Esophagus muscularis mucosa (tissue), 4 donors: ENCODE data around the gene MAPK8IP2. TPM values are rescaled to one million over a fixed set of nuclear protein-coding genes. Genes with fewer than 3 reads are reported as not detected.

ENCODE experiments used
- DNase-seq: peaks from one replicate; pipeline ENCODE4 v3.0.0-alpha.2; 2017; ENCODE audit errors: extremely low spot score
- H3K27ac ChIP-seq, 4 donors: fragments of 200-600 bp; sonication (generic); replicated peaks in 1 of 4; 1 replicate in 3 of 4; 2 replicates in 1 of 4; pipeline ENCODE4 v1.5.1; 2016 to 2019; ENCODE audit warnings: mild to moderate bottlenecking in 1 of 4
- H3K27me3 ChIP-seq, 4 donors: fragments of 200-600 bp; sonication (generic); one replicate each; pipeline versions ENCODE4 v1.5.1 to v1.6.0; 2016 to 2019
- H3K36me3 ChIP-seq, 4 donors: fragments of 200-600 bp; sonication (generic); one replicate each; pipeline ENCODE4 v1.5.1; 2016 to 2019
- H3K4me1 ChIP-seq, 4 donors: fragments of 200-600 bp; sonication (generic); one replicate each; pipeline ENCODE4 v1.5.1; 2016 to 2019
- H3K4me3 ChIP-seq, 4 donors: fragments of 200-600 bp; sonication (generic); 1 replicate in 2 of 4; 2 replicates in 2 of 4; pipeline ENCODE4 v1.5.1; 2016 to 2019; ENCODE audit warnings: mild to moderate bottlenecking in 4 of 4, moderate library complexity in 1 of 4
- H3K9me3 ChIP-seq, 4 donors: fragments of 200-600 bp; sonication (generic); 1 replicate in 3 of 4; 2 replicates in 1 of 4; pipeline ENCODE4 v1.5.1; 2016 to 2019
- EP300 ChIP-seq: sonication (generic); formaldehyde crosslinking; IDR thresholded peaks from one replicate; pipeline ENCODE4 v1.6.1; 2017; ENCODE audit warnings: antibody characterized with exemption
- POLR2A ChIP-seq: fragments of 450-650 bp; IDR thresholded peaks from one replicate; pipeline ENCODE4 v1.6.1; 2017; ENCODE audit warnings: antibody characterized with exemption, moderate library complexity, mild to moderate bottlenecking, low read depth
- POLR2AphosphoS5 ChIP-seq, 2 donors: sonication (generic); formaldehyde crosslinking; IDR thresholded peaks; one replicate each; pipeline ENCODE4 v1.6.1; 2017; ENCODE audit warnings: antibody characterized with exemption in 2 of 2
- WGBS: methylation state at CpG from one replicate; pipeline ENCODE4 v1.1.5; 2018; 5-methylcytosine and 5-hydroxymethylcytosine counted together
- intact Hi-C: fragments of 100-400 bp; cut with DNase I; formaldehyde crosslinking; loops from one replicate; pipeline ENCODE4 v1.15.1; 2023
- total RNA-seq, 4 donors: library from RNA; depleted of rRNA; stranded (reverse); fragments of >200 nt; gene quantifications; one replicate each; pipeline versions ENCODE4 v1.1.0 to v1.2.1, GENCODE V29; 2016
- TF ChIP-seq, protein P1 (sequence below), 3 experiments: fragments of 200-600 bp in 2 of 3; fragments of 450-650 bp in 1 of 3; sonication (generic) in 2 of 3; IDR thresholded peaks; one replicate each; pipeline ENCODE4 v1.5.1; 2017 to 2019; ENCODE audit warnings: antibody characterized with exemption in 3 of 3, mild to moderate bottlenecking in 2 of 3, moderate library complexity in 1 of 3

Gene MAPK8IP2
- total RNA-seq, 4 donors from 2014 or later = 1.2 to 4.2 (median 3.4) TPM

DNA sequence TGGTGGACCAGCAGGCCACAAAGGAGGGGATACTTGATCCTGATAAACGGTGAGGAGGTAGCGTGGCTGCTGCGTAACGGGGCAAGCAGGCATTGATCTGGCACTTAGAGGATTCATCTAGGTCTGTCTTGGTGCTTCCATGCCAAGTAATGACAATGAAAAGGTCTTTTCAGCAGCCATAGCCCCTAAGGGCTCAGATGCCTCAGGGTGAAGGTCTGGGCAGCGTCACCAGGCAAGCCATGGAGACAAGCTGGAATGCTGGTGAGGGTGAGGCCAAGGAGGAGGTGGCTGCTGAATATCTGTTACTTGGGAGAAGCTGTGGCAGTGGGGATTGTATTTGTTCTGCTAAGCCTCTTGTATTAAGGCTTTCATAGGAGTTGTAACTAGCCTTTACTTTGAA lies 13.2 kb upstream of the MAPK8IP2 start:
- no peak for DNase-seq

DNA sequence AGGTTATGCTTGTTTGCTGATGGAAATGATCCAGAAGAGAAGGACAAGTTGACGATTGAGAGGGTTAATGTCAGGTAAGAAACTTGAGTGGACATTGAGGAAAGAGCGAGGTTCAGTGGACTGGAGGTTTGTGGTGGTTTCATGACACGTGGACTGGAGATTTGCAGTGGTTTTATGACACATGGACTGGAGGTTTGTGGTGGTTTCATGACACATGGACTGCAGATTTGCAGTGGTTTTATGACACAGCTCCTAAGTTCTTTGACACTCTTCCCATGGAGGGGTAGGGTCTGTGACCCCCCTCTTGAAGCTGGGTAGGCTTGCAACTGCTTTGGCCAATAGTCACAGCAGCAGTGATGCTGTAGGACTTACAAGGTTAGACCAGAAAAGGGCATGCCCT lies 5.4 kb upstream of the MAPK8IP2 start:
- DNase-seq = no peak
- WGBS = 82% methylated on average over 3 of the region's 3 CpGs
- H3K36me3 ChIP-seq = peaks cover 0 to 3% (median 0%) of the 10 kb centered on the region in 4 donors

More for the DNA sequence above, 13.2 kb upstream of the MAPK8IP2 start:
- Histone ChIP-seq H3K4me3 (no peak overlapping the region), H3K27me3 (no peaks in the 10 kb centered on the region), H3K9me3 (no peaks in the 10 kb centered on the region), H3K27ac (no peak overlapping the region), H3K4me1 (peaks cover 7 to 9% (median 8%) of the 10 kb centered on the region in 4 donors), H3K36me3 (no peaks in the 10 kb centered on the region)
- intact Hi-C loops = no loop called here
- WGBS = 100% methylated on average over 1 of the region's 5 CpGs
- TF ChIP-seq, protein P1, sequence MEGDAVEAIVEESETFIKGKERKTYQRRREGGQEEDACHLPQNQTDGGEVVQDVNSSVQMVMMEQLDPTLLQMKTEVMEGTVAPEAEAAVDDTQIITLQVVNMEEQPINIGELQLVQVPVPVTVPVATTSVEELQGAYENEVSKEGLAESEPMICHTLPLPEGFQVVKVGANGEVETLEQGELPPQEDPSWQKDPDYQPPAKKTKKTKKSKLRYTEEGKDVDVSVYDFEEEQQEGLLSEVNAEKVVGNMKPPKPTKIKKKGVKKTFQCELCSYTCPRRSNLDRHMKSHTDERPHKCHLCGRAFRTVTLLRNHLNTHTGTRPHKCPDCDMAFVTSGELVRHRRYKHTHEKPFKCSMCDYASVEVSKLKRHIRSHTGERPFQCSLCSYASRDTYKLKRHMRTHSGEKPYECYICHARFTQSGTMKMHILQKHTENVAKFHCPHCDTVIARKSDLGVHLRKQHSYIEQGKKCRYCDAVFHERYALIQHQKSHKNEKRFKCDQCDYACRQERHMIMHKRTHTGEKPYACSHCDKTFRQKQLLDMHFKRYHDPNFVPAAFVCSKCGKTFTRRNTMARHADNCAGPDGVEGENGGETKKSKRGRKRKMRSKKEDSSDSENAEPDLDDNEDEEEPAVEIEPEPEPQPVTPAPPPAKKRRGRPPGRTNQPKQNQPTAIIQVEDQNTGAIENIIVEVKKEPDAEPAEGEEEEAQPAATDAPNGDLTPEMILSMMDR (IDR thresholded peaks at IDR 0.05) = no peak
- no peak for TF ChIP-seq EP300
- no peak for TF ChIP-seq POLR2AphosphoS5 (IDR thresholded peaks at IDR 0.05)
- no peak for TF ChIP-seq POLR2A

DNA sequence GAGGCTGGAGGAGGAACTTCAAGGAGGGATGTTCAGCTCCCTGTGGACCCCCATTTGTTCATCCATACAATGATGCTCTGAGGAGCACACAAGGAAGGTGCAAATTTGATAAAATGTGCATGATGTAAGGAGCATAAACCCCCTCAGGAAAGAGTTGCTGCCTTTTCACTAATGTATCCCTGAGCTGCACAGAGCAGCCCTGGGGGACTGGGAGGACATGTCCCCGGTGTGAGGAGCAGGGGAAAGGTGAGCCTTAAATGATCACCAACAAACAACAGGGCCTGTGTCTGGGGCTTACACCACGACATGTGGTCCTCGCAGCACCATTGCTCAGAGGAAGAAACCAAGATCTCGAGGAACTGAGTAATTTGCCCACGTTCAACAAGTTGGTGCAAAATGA lies 3.5 kb upstream of the MAPK8IP2 start:
- TF ChIP-seq POLR2AphosphoS5 (IDR thresholded peaks at IDR 0.05) = no peak
- no peak for TF ChIP-seq POLR2A
- no peak for TF ChIP-seq EP300
- TF ChIP-seq, protein P1 (IDR thresholded peaks at IDR 0.05) = no peak
- peaks cover 9 to 22% (median 16%) of the 10 kb centered on the region in 4 donors for H3K4me1 ChIP-seq
- no peaks in the 10 kb centered on the region for H3K9me3 ChIP-seq
- intact Hi-C loops = no loop called here
- H3K27ac ChIP-seq = no peak overlapping the region
- no peak overlapping the region for H3K4me3 ChIP-seq
- 88% methylated on average over 5 of the region's 5 CpGs for WGBS
- no peak for DNase-seq
- H3K36me3 ChIP-seq = peaks cover 0 to 3% (median 0%) of the 10 kb centered on the region in 4 donors
- peaks cover 0 to 50% (median 5%) of the 10 kb centered on the region in 4 donors for H3K27me3 ChIP-seq

More for the DNA sequence above, 5.4 kb upstream of the MAPK8IP2 start:
- no peaks in the 10 kb centered on the region for H3K9me3 ChIP-seq
- no peak for TF ChIP-seq POLR2AphosphoS5 (IDR thresholded peaks at IDR 0.05)
- H3K4me1 ChIP-seq = peaks cover 3 to 7% (median 6%) of the 10 kb centered on the region in 4 donors
- peaks cover 0 to 33% (median 5%) of the 10 kb centered on the region in 4 donors for H3K27me3 ChIP-seq
- intact Hi-C loops = no loop called here
- no peak overlapping the region for H3K4me3 ChIP-seq
- no peak overlapping the region for H3K27ac ChIP-seq

DNA sequence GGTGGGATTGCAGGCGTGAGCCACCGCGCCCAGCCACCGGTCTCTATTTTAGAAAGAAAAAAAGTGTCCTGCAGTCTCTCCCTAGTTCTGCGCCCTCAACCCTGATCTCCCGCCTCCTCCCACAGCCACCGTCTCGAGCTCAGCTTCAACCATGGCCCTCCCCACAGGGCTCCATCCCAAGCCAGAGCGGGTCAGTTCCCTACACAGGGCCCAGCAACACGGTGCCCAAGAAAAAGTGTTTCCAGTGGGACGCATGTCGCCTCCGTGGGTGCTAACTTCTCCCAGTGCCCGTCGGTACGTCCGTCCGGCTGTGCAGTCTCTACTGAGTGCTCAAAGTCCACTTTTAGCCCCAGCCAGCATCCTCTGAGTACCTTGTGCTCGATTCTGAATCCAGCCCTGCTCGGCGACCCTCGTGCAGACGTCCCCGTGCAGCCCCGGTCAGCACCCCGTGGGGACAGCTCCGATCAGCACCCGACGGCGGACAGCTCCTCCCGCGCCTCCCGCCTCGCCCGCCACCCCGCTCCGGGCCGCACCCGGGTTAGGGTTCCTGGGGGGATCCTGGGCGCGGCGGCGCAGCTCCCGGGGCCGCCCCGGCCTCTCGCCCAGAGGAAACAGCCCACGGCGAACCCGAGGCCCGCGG lies 657 bp upstream of the MAPK8IP2 start:
- peaks cover 0 to 3% (median 0%) of the 10 kb centered on the region in 4 donors for H3K36me3 ChIP-seq
- H3K27me3 ChIP-seq = peaks cover 0 to 79% (median 18%) of the 10 kb centered on the region in 4 donors
- no peak for DNase-seq
- H3K4me1 ChIP-seq = peaks cover 9 to 30% (median 20%) of the 10 kb centered on the region in 4 donors
- WGBS = 31% methylated on average over 23 of the region's 52 CpGs
- TF ChIP-seq EP300 (no peak), POLR2AphosphoS5 (IDR thresholded peaks at IDR 0.05) (no peak), POLR2A (no peak)
- TF ChIP-seq, protein P1 (IDR thresholded peaks at IDR 0.05) = no peak
- no peak overlapping the region for H3K27ac ChIP-seq
- intact Hi-C loops = no loop called here
- no peaks in the 10 kb centered on the region for H3K9me3 ChIP-seq
- H3K4me3 ChIP-seq = peak overlapping the region; percentile 51 to 62 (median 54)

DNA sequence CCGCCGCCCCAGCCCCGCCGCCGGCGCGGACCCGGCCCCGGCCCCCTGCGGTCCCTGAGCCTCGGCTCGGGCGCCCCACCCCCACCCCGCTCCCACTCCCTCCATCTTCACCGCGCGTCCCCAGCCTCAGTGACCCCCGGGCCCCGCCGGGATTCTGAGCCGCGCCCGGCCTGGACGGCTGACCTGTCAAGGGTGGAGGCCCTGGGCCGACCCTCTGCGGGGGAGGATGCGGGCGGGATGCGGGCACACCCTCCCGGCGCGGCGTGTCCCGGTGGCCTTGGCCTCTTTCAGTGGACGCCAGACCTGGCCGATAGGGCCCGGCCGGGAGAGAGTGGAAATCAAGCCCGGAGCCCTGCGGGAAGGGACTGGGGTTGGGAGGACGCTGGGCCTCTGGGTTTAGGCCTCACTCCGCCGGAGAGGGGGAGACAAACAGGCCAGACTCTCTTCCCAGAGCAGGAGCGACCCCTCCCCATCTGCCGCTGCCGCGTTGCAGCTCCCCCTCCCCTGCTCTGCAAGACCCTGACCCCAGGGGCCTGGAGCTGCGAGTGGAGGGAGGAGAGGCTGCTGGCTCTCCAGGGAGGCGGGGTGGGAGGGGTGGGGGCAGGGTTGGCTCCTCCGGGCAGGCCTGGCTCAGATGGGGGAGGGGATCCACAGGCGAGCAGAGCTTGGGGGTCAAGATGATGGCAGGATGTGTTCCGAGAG lies 525 bp downstream of the MAPK8IP2 start:
- TF ChIP-seq POLR2AphosphoS5 (IDR thresholded peaks at IDR 0.05) = no peak
- no peak for TF ChIP-seq POLR2A
- TF ChIP-seq, protein P1 (IDR thresholded peaks at IDR 0.05) = no peak
- no peak for TF ChIP-seq EP300
- WGBS = 25% methylated on average over 9 of the region's 52 CpGs
- Histone ChIP-seq H3K4me3 (peak overlapping the region; percentile 51 to 62 (median 54)), H3K4me1 (peaks cover 9 to 30% (median 20%) of the 10 kb centered on the region in 4 donors), H3K9me3 (no peaks in the 10 kb centered on the region), H3K27me3 (peaks cover 0 to 90% (median 18%) of the 10 kb centered on the region in 4 donors), H3K36me3 (peaks cover 0 to 3% (median 0%) of the 10 kb centered on the region in 4 donors), H3K27ac (no peak overlapping the region)
- intact Hi-C loops = no loop called here
- no peak for DNase-seq
